Hepatocyte (in vitro differentiated cells): ENCODE data around the gene NEDD4L. TPM values are rescaled to one million over a fixed set of nuclear protein-coding genes. Genes with fewer than 3 reads are reported as not detected.

Source experiments
- DNase-seq: peaks from one replicate; pipeline ENCODE4 v3.0.0-alpha.2; 2016; ENCODE audit warnings: low spot score
- H2AFZ ChIP-seq: fragments of 200-600 bp; sonication (generic); 2 replicates; pipeline ENCODE4 v1.6.0; 2016; ENCODE audit warnings: antibody characterized with exemption, mild to moderate bottlenecking
- H3K27ac ChIP-seq: fragments of 200-600 bp; sonication (generic); 2 replicates; pipeline ENCODE4 v1.5.1; 2016; ENCODE audit warnings: mild to moderate bottlenecking
- H3K27me3 ChIP-seq: fragments of 200-600 bp; sonication (generic); 2 replicates; pipeline ENCODE4 v1.6.1; 2016
- H3K36me3 ChIP-seq: fragments of 200-600 bp; sonication (generic); replicated peaks from 2 replicates; pipeline ENCODE4 v1.5.1; 2016; ENCODE audit warnings: low read depth; ENCODE audit not compliant: insufficient read depth
- H3K4me1 ChIP-seq: fragments of 200-600 bp; sonication (generic); 2 replicates; pipeline ENCODE4 v1.5.1; 2016; ENCODE audit warnings: mild to moderate bottlenecking, moderate library complexity; ENCODE audit not compliant: insufficient read depth
- H3K4me2 ChIP-seq: fragments of 200-600 bp; sonication (generic); 2 replicates; pipeline ENCODE4 v1.6.0; 2016
- H3K4me3 ChIP-seq: fragments of 200-600 bp; sonication (generic); 2 replicates; pipeline ENCODE4 v1.5.1; 2016; ENCODE audit warnings: mild to moderate bottlenecking
- H3K79me2 ChIP-seq: fragments of 200-600 bp; sonication (generic); 2 replicates; pipeline ENCODE4 v1.6.0; 2017; ENCODE audit warnings: mild to moderate bottlenecking
- H3K9me2 ChIP-seq: fragments of 200-600 bp; sonication (generic); replicated peaks from 2 replicates; pipeline ENCODE4 v1.6.0; 2017; ENCODE audit warnings: mild to moderate bottlenecking; ENCODE audit not compliant: insufficient read depth
- H3K9me3 ChIP-seq: fragments of 200-600 bp; sonication (generic); 2 replicates; pipeline ENCODE4 v1.5.1; 2016; ENCODE audit warnings: low read depth, mild to moderate bottlenecking
- H4K20me1 ChIP-seq: fragments of 200-600 bp; sonication (generic); 2 replicates; pipeline ENCODE4 v1.6.0; 2016; ENCODE audit warnings: mild to moderate bottlenecking; ENCODE audit not compliant: insufficient read depth, poor library complexity, severe bottlenecking
- EZH2 ChIP-seq: fragments of 200-600 bp; sonication (generic); IDR thresholded peaks from 2 replicates; pipeline ENCODE4 v1.6.1; 2016; ENCODE audit warnings: antibody characterized with exemption, mild to moderate bottlenecking, borderline replicate concordance
- EZH2phosphoT487 ChIP-seq: fragments of 200-600 bp; sonication (generic); IDR thresholded peaks from one replicate; pipeline ENCODE4 v1.6.1; 2018; ENCODE audit warnings: antibody characterized with exemption, mild to moderate bottlenecking, low read depth, moderate library complexity; ENCODE audit not compliant: unreplicated experiment, severe bottlenecking
- WGBS: methylation state at CpG from one replicate; pipeline ENCODE4 v1.1.6; 2016; ENCODE audit warnings: low lambda C conversion rate; ENCODE audit errors: missing lambda C conversion rate; 5-methylcytosine and 5-hydroxymethylcytosine counted together
- polyA plus RNA-seq: library from polyadenylated mRNA; unstranded; fragments of >200 nt; fragmentation: Nextera tagmentation; extraction: Ambion mirVana; gene quantifications from 2 replicates; pipeline ENCODE4 v1.2.1, GENCODE V29; 2016
- total RNA-seq: library from RNA; depleted of rRNA; stranded (reverse); fragments of >200 nt; gene quantifications from 2 replicates; pipeline ENCODE4 v1.2.3, GENCODE V29; 2014
- TF ChIP-seq, protein P1 (sequence below): fragments of 200-600 bp; sonication (generic); IDR thresholded peaks from 2 replicates; pipeline ENCODE4 v1.5.1; 2016; ENCODE audit warnings: antibody characterized with exemption, mild to moderate bottlenecking; ENCODE audit not compliant: poor library complexity

NEDD4L gene
- total and polyA plus RNA-seq, 2 experiments from 2014 or later, result 104 to 140 TPM

GRCh38 chr18:58347135-58347534 is 303.1 kb downstream of the NEDD4L start:
- Histone ChIP-seq H3K36me3 (peaks cover 12% of the 10 kb centered on the region), H3K9me3 (no peaks in the 10 kb centered on the region), H3K9me2 (no peaks in the 10 kb centered on the region), H3K27me3 (no peaks in the 10 kb centered on the region), H2AFZ (no peak overlapping the region), H3K4me2 (no peak overlapping the region), H4K20me1 (peaks cover 4% of the 10 kb centered on the region), H3K79me2 (peaks cover 6% of the 10 kb centered on the region), H3K27ac (no peak overlapping the region), H3K4me1 (peaks cover 12% of the 10 kb centered on the region), H3K4me3 (no peak overlapping the region)
- whole genome bisulfite sequencing, result 82% methylated on average over 6 of the region's 7 CpGs
- TF ChIP-seq EZH2phosphoT487 (no peak), EZH2 (no peak)
- TF ChIP-seq, protein P1, sequence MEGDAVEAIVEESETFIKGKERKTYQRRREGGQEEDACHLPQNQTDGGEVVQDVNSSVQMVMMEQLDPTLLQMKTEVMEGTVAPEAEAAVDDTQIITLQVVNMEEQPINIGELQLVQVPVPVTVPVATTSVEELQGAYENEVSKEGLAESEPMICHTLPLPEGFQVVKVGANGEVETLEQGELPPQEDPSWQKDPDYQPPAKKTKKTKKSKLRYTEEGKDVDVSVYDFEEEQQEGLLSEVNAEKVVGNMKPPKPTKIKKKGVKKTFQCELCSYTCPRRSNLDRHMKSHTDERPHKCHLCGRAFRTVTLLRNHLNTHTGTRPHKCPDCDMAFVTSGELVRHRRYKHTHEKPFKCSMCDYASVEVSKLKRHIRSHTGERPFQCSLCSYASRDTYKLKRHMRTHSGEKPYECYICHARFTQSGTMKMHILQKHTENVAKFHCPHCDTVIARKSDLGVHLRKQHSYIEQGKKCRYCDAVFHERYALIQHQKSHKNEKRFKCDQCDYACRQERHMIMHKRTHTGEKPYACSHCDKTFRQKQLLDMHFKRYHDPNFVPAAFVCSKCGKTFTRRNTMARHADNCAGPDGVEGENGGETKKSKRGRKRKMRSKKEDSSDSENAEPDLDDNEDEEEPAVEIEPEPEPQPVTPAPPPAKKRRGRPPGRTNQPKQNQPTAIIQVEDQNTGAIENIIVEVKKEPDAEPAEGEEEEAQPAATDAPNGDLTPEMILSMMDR, result no peak
- DNase-seq, result no peak

DNA sequence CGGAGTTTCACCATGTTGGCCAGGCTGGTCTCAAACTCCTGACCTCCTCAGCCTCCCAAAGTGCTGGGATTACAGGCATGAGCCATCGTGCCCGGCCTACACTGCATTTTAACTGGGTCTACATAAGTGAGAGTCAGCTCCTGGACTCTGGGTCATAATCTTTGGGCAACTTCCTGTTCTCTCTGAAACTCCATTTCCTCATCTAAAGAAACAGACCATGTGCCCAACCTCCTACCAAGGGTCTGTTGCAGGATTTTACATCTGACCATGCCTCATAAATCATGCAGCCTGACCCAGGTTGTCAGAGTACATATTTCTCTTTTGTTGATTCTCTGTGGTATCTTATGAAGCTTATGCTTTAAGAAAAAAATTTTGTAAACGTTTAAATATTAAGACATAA is 304.5 kb downstream of the NEDD4L start:
- no peak overlapping the region for H3K27ac ChIP-seq
- peaks cover 6% of the 10 kb centered on the region for H3K79me2 ChIP-seq
- no peak overlapping the region for H2AFZ ChIP-seq
- H3K9me3 ChIP-seq, result no peaks in the 10 kb centered on the region
- H3K27me3 ChIP-seq, result no peaks in the 10 kb centered on the region
- 91% methylated on average over 4 of the region's 4 CpGs for WGBS
- H3K4me1 ChIP-seq, result peaks cover 12% of the 10 kb centered on the region
- DNase-seq, result no peak
- TF ChIP-seq, protein P1, result no peak
- TF ChIP-seq EZH2phosphoT487, result no peak
- no peak for TF ChIP-seq EZH2
- H3K4me2 ChIP-seq, result no peak overlapping the region
- no peak overlapping the region for H3K4me3 ChIP-seq
- H3K9me2 ChIP-seq, result no peaks in the 10 kb centered on the region
- H4K20me1 ChIP-seq, result peaks cover 4% of the 10 kb centered on the region
- peaks cover 12% of the 10 kb centered on the region for H3K36me3 ChIP-seq

DNA sequence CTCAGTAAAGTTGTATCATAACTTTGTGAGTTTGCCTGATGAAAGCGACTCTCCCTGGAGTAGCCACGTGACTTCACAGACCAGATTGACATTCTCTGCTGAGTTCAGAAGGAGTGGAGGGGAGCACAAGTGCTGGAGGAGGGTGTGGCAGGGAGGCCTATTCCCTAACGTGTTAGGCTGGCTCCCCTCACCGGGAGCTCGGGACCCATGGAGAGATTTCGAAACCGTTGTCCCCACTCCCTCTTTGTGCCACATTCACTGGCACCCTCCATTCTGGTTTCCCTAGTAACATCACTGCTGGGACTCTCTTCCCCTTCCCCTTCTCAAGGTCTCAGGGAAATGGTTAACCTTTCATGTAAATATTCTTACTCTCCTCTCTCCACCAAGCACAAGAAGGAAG is 304.9 kb downstream of the NEDD4L start:
- Histone ChIP-seq H3K79me2 (peaks cover 4% of the 10 kb centered on the region), H3K36me3 (peaks cover 12% of the 10 kb centered on the region), H3K27me3 (no peaks in the 10 kb centered on the region), H3K4me3 (no peak overlapping the region), H3K9me3 (no peaks in the 10 kb centered on the region), H3K27ac (no peak overlapping the region), H3K9me2 (no peaks in the 10 kb centered on the region), H2AFZ (no peak overlapping the region), H3K4me1 (peaks cover 12% of the 10 kb centered on the region), H3K4me2 (no peak overlapping the region), H4K20me1 (peaks cover 4% of the 10 kb centered on the region)
- DNase-seq, result no peak
- TF ChIP-seq EZH2phosphoT487, result no peak
- TF ChIP-seq, protein P1, result no peak
- TF ChIP-seq EZH2, result no peak
- 70% methylated on average over 7 of the region's 7 CpGs for WGBS

DNA sequence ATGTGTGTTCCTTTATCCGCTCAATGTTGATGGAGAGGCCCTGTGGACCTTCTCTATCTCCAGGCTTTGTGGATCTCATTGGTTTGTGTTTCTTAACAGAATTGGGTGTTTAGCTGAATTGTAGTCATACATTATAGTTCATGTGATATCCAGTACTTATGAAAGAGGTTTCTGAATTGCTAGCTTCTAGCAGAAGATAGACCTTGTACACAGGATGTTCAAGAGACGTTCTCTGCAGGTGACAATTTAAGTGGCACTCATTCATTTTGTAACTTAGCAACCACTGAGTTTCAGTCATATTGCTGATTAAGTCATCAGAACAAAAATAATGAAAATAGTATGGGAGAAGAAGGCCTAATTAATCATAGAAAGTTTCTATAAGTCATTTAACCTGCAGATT is 305.6 kb downstream of the NEDD4L start:
- DNase-seq, result no peak
- peaks cover 10% of the 10 kb centered on the region for H3K4me1 ChIP-seq
- H4K20me1 ChIP-seq, result peaks cover 4% of the 10 kb centered on the region
- H3K4me2 ChIP-seq, result no peak overlapping the region
- no peaks in the 10 kb centered on the region for H3K9me3 ChIP-seq
- peaks cover 4% of the 10 kb centered on the region for H3K79me2 ChIP-seq
- no peaks in the 10 kb centered on the region for H3K9me2 ChIP-seq
- H3K36me3 ChIP-seq, result peaks cover 12% of the 10 kb centered on the region
- TF ChIP-seq EZH2, result no peak
- TF ChIP-seq, protein P1, result no peak
- no peak for TF ChIP-seq EZH2phosphoT487
- no peaks in the 10 kb centered on the region for H3K27me3 ChIP-seq
- no peak overlapping the region for H2AFZ ChIP-seq
- no peak overlapping the region for H3K4me3 ChIP-seq
- no peak overlapping the region for H3K27ac ChIP-seq
- WGBS, result 100% methylated on average over 2 of the region's 2 CpGs
